GM10248 (cell line): Measurements from ENCODE around the gene NKX1-1.

Source experiments
- CTCF ChIA-PET: fragments of 300-600 bp; sonication (Branson Sonifier 250); formaldehyde crosslinking; extraction: SDS; loops from one replicate; lab custom pipeline; 2021; ENCODE audit warnings: antibody characterized with exemption; lab: Yijun Ruan, JAX
- POLR2A ChIA-PET: fragments of 350-650 bp; sonication (Branson Sonifier 250); formaldehyde crosslinking; extraction: SDS; loops from one replicate; lab custom pipeline; 2020; ENCODE audit warnings: antibody characterized with exemption; lab: Yijun Ruan, JAX
- DNase-seq: peaks from one replicate; pipeline ENCODE4 v3.0.0; 2012; ENCODE audit errors: extremely low spot score
- TF ChIP-seq, protein P1 (sequence below): IDR thresholded peaks from 2 replicates; pipeline ENCODE4 v1.5.1; 2012; ENCODE audit warnings: mild to moderate bottlenecking, low read depth; ENCODE audit errors: extremely low read depth, missing control alignments, control extremely low read depth

The NKX1-1 gene

GRCh38 chr4:1416051-1416947 lies 10.1 kb upstream of the NKX1-1 start:
- ChIA-PET CTCF (no interaction called here), POLR2A (no interaction called here)
- DNase-seq, result no peak
- TF ChIP-seq, protein P1, sequence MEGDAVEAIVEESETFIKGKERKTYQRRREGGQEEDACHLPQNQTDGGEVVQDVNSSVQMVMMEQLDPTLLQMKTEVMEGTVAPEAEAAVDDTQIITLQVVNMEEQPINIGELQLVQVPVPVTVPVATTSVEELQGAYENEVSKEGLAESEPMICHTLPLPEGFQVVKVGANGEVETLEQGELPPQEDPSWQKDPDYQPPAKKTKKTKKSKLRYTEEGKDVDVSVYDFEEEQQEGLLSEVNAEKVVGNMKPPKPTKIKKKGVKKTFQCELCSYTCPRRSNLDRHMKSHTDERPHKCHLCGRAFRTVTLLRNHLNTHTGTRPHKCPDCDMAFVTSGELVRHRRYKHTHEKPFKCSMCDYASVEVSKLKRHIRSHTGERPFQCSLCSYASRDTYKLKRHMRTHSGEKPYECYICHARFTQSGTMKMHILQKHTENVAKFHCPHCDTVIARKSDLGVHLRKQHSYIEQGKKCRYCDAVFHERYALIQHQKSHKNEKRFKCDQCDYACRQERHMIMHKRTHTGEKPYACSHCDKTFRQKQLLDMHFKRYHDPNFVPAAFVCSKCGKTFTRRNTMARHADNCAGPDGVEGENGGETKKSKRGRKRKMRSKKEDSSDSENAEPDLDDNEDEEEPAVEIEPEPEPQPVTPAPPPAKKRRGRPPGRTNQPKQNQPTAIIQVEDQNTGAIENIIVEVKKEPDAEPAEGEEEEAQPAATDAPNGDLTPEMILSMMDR, result no peak

DNA sequence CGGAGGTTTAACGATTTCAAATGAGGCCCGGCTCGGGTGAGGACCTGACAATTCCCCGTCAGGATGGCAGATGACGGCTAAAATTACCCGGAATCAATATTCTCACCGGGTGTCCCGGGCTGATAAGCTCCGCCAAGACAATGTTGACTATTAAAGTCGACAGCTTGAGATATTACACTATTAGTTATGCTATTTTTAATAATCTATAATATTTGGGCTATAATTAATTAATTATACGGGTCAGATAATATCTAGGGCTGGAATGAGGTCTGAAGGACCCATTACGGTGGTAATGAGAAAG lies 9.4 kb upstream of the NKX1-1 start:
- ChIA-PET POLR2A (no interaction called here), CTCF (no interaction called here)
- TF ChIP-seq, protein P1, result no peak
- DNase-seq, result no peak

- CTCF ChIA-PET, result no interaction called here
Measured at GRCh38 chr4:1414831-1415680, 8.8 kb upstream of the NKX1-1 start.

GRCh38 chr4:1413687-1414479 lies 7.6 kb upstream of the NKX1-1 start:
- TF ChIP-seq, protein P1, result no peak
- DNase-seq, result no peak
- ChIA-PET POLR2A (no interaction called here), CTCF (no interaction called here)

More at GRCh38 chr4:1414831-1415680, 8.8 kb upstream of the NKX1-1 start:
- TF ChIP-seq, protein P1, result no peak
- DNase-seq, result no peak
- POLR2A ChIA-PET, result no interaction called here

DNA sequence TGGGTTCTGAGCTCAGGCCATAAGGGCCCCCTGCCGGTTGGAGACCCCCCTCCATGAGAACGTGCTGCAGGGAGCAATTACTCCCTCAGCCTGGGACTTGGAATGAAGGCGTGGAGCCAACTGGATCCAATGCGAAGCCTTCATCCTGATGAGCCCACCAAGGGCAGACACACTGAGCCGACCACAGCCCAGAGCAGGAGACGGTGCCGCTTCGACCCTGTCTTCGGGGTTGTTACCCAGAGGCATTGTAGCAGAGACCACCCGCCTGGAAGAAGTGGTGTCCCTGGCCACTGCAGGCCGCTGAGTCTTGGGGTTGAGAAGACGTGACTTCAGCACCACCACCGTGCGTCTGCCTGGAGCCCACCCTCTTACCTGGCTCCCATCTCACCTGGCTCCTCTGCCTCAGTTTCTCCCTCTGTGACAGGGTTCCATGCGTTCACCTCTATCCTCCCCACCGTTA lies 7.0 kb upstream of the NKX1-1 start:
- TF ChIP-seq, protein P1, result no peak
- no peak for DNase-seq
- ChIA-PET CTCF (no interaction called here), POLR2A (no interaction called here)
